Measurements from ENCODE around the gene LMAN1L. TPM values are rescaled to one million over a fixed set of nuclear protein-coding genes. Genes with fewer than 3 reads are reported as not detected.

The LMAN1L gene
- total RNA-seq, 1 donor from 2014 or later, result 2.2 TPM

DNA sequence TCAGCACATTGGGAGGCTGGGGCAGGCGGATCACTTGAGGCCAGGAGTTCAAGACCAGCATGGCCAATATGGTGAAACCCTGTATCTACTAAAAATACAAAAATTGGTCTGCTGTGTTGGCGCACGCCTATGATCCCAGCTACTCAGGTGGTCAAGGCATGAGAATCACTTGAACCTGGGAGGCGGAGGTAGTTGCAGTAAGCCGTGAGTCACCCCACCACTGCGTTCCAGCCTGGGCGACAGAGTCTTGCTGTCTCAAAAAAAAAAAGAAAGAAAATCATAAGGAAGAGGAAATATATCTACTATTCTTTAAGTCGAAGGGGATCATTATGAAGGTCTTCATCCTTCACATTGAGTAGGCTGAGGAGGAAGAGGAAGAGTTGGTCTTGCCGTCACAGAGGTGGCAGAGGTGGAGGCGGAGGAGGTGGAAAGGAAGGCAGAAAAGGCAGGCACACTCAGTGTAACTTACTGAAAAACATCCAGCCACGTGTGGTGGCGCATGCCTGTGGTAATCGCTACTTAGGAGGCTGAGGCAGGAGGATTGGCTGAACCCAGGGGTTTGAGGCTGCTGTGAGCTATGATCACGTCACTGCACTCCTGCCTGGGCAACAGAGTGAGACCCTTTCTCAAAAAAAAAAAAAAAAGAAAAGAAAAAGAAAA, 16.5 kb upstream of the LMAN1L start:
- TF ChIP-seq, protein P1, sequence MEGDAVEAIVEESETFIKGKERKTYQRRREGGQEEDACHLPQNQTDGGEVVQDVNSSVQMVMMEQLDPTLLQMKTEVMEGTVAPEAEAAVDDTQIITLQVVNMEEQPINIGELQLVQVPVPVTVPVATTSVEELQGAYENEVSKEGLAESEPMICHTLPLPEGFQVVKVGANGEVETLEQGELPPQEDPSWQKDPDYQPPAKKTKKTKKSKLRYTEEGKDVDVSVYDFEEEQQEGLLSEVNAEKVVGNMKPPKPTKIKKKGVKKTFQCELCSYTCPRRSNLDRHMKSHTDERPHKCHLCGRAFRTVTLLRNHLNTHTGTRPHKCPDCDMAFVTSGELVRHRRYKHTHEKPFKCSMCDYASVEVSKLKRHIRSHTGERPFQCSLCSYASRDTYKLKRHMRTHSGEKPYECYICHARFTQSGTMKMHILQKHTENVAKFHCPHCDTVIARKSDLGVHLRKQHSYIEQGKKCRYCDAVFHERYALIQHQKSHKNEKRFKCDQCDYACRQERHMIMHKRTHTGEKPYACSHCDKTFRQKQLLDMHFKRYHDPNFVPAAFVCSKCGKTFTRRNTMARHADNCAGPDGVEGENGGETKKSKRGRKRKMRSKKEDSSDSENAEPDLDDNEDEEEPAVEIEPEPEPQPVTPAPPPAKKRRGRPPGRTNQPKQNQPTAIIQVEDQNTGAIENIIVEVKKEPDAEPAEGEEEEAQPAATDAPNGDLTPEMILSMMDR (IDR thresholded peaks at IDR 0.05), result no peak
- intact Hi-C loops (cut with micrococcal nuclease), result no loop called here
- H3K27me3 Mint-ChIP-seq, result no peaks in the 10 kb centered on the region

DNA sequence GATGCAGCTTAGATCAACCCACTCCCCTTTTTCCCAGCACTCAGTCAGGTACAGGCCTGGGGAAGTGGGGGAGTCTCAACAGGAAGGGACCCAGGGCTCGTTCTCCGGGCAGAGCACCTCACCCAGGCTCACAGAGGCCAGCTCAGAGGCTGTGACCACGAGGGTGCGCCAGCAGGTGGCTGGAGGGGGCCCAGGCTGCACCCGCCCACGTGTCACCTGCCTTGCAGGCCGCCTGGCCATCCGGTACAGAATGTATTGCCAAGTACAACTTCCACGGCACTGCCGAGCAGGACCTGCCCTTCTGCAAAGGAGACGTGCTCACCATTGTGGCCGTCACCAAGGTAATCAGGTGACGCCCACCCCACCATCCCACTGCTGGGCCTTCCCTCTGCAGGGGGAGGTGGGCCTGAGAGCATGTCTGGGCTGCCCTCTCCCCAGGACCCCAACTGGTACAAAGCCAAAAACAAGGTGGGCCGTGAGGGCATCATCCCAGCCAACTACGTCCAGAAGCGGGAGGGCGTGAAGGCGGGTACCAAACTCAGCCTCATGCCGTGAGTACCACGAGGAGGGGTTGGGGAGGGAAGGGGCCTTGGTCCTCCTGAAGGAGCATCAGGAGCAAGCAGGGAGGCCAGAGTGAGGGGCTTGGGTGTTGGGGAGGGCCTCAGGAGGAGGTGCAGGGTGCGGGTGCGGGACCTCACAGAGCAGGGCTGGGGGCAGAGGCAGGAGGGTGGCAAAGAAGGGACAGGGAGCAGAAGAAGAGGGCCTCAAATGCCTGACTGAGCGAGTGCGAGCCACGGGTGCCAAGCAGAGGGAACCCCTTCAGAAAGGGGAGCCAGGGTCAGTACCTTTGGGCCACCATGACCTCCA, 14.0 kb upstream of the LMAN1L start:
- Mint-ChIP-seq H3K36me3 (ENCODE audit: low read depth) (peaks cover 79% of the 10 kb centered on the region), H3K27ac (peak overlapping the region; percentile 89), H3K4me1 (peaks cover 72% of the 10 kb centered on the region), H3K27me3 (no peaks in the 10 kb centered on the region), H3K4me3 (peak overlapping the region; percentile 56), H3K9me3 (no peaks in the 10 kb centered on the region)
- DNase-seq (no peak), ATAC-seq (ENCODE audit: low read depth) (no peak)
- CTCF ChIA-PET, result interaction anchor here (0.8 to 26.2 kb wide), 10 partner anchors 10 to 372 kb away, joined by 3 to 1146 read pairs (median 6); partner anchors contain the start of gene CSK
- POLR2A ChIA-PET, result interaction anchor here (1.0 to 32.5 kb wide), 6 partner anchors 9 to 414 kb away, joined by 3 to 2569 read pairs (median 4); partner anchors contain the start of genes COX5A, CSK and ULK3
- intact Hi-C loops (cut with micrococcal nuclease), result no loop called here
- TF ChIP-seq, protein P1 (IDR thresholded peaks at IDR 0.05), result no peak

More for the DNA sequence above, 16.5 kb upstream of the LMAN1L start:
- ChIA-PET CTCF (interaction anchor here (6.3 to 26.2 kb wide), 2 partner anchors 7 to 20 kb away, joined by 134 to 1146 read pairs; partner anchors contain the start of gene CSK), POLR2A (interaction anchor here (1.2 to 32.5 kb wide), 3 partner anchors 11 to 16 kb away, joined by 4 to 2569 read pairs (median 6); partner anchors contain the start of gene CSK)
- DNase-seq (no peak), ATAC-seq (ENCODE audit: low read depth) (no peak)
- Mint-ChIP-seq H3K9me3 (no peaks in the 10 kb centered on the region), H3K4me3 (peak overlapping the region; percentile 39), H3K27ac (peak overlapping the region; percentile 88), H3K4me1 (peaks cover 96% of the 10 kb centered on the region), H3K36me3 (ENCODE audit: low read depth) (peaks cover 79% of the 10 kb centered on the region)

DNA sequence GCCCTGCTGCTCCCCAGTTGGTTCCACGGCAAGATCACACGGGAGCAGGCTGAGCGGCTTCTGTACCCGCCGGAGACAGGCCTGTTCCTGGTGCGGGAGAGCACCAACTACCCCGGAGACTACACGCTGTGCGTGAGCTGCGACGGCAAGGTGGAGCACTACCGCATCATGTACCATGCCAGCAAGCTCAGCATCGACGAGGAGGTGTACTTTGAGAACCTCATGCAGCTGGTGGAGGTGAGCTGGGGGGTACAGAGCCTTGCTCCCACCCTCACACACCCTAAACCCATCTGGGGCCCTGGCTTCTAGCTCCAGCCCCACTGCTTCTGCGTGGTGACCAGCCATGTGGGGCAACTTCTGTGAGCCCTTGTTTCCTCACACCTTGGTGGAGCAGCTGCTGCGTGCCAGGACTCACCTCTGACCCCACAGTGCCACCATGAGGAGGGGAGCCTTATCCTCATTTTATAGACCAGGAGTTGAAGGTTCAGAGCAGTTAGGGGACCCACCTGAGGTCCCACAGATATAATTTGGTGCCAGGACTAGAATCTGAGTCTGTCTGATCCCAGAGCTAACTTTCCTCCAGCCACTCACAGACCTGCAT, 13.3 kb upstream of the LMAN1L start:
- TF ChIP-seq, protein P1 (IDR thresholded peaks at IDR 0.05), result no peak
- H3K27me3 Mint-ChIP-seq, result no peaks in the 10 kb centered on the region
- peak; percentile 15 for ATAC-seq (ENCODE audit: low read depth)
- no peak for DNase-seq
- no peaks in the 10 kb centered on the region for H3K9me3 Mint-ChIP-seq
- peaks cover 68% of the 10 kb centered on the region for H3K4me1 Mint-ChIP-seq
- peaks cover 86% of the 10 kb centered on the region for H3K36me3 Mint-ChIP-seq (ENCODE audit: low read depth)
- peak overlapping the region; percentile 89 for H3K27ac Mint-ChIP-seq
- H3K4me3 Mint-ChIP-seq, result peak overlapping the region; percentile 41
- CTCF ChIA-PET, result interaction anchor here (0.8 to 26.2 kb wide), 11 partner anchors 11 to 373 kb away, joined by 3 to 1146 read pairs (median 8); partner anchors contain the start of gene CSK
- POLR2A ChIA-PET, result interaction anchor here (0.9 to 32.5 kb wide), 11 partner anchors 8 to 415 kb away, joined by 3 to 2569 read pairs (median 4); partner anchors contain the start of genes ARID3B, COX5A, CSK and CYP1A1
- intact Hi-C loops (cut with micrococcal nuclease), result no loop called here

- POLR2A ChIA-PET, result interaction anchor here (0.9 to 32.5 kb wide), 10 partner anchors 20 to 415 kb away, joined by 3 to 2569 read pairs (median 4); partner anchors contain the start of genes ARID3B, COX5A, CSK and CYP1A1
- H3K27me3 Mint-ChIP-seq, result no peaks in the 10 kb centered on the region
- CTCF ChIA-PET, result interaction anchor here (0.8 to 26.2 kb wide), 12 partner anchors 11 to 373 kb away, joined by 3 to 1146 read pairs (median 6); partner anchors contain the start of gene CSK
- H3K9me3 Mint-ChIP-seq, result no peaks in the 10 kb centered on the region
- intact Hi-C loops (cut with micrococcal nuclease), result loop anchor here (1.0 to 2.0 kb wide), 6 partner anchors 12 to 165 kb away; partner anchors contain the start of gene ULK3
- peaks cover 64% of the 10 kb centered on the region for H3K4me1 Mint-ChIP-seq
- ATAC-seq (ENCODE audit: low read depth) (peak; percentile 89), DNase-seq (peak; percentile 88)
- H3K36me3 Mint-ChIP-seq (ENCODE audit: low read depth), result peaks cover 86% of the 10 kb centered on the region
- TF ChIP-seq, protein P1 (IDR thresholded peaks at IDR 0.05), result peak; percentile 67
- peak overlapping the region; percentile 89 for H3K27ac Mint-ChIP-seq
- H3K4me3 Mint-ChIP-seq, result peak overlapping the region; percentile 41
These were observed 12.6 kb upstream of the LMAN1L start for GRCh38 chr15:74799856-74800558.

Measured in activated B cell treated with CpG ODN at 0.5 μM for 24 hours (primary cell).